HEK293T (cell line): ENCODE results near the gene FAU.

ENCODE experiments used
- ARNT ChIP-seq: fragments of 450-650 bp; IDR thresholded peaks from 2 replicates; pipeline ENCODE4 v1.6.1; 2017; ENCODE audit warnings: mild to moderate bottlenecking
- BHLHE40 ChIP-seq: fragments of 450-650 bp; IDR thresholded peaks from 2 replicates; pipeline ENCODE4 v1.6.1; 2016; ENCODE audit warnings: mild to moderate bottlenecking, moderate library complexity, borderline replicate concordance
- ELF4 ChIP-seq: fragments of 450-650 bp; IDR thresholded peaks from 2 replicates; pipeline ENCODE4 v1.6.1; 2017; ENCODE audit warnings: antibody characterized with exemption
- FOXA1 ChIP-seq: fragments of 450-650 bp; IDR thresholded peaks from 2 replicates; pipeline ENCODE4 v1.6.1; 2016; ENCODE audit warnings: mild to moderate bottlenecking
- FOXK2 ChIP-seq: fragments of 450-650 bp; IDR thresholded peaks from 2 replicates; pipeline ENCODE4 v1.6.1; 2016; ENCODE audit warnings: mild to moderate bottlenecking
- FOXM1 ChIP-seq: fragments of 450-650 bp; IDR thresholded peaks from 2 replicates; pipeline ENCODE4 v1.6.1; 2017; ENCODE audit warnings: mild to moderate bottlenecking, borderline replicate concordance
- HDGF ChIP-seq: fragments of 450-650 bp; IDR thresholded peaks from 2 replicates; pipeline ENCODE4 v1.6.1; 2017; ENCODE audit warnings: antibody characterized with exemption, borderline replicate concordance
- L3MBTL2 ChIP-seq: fragments of 450-650 bp; conservative IDR thresholded peaks from 2 replicates; pipeline ENCODE4 v1.6.1; 2016; ENCODE audit warnings: mild to moderate bottlenecking
- LEF1 ChIP-seq: fragments of 450-650 bp; IDR thresholded peaks from 2 replicates; pipeline ENCODE4 v1.6.1; 2017; ENCODE audit warnings: mild to moderate bottlenecking, borderline replicate concordance
- NFRKB ChIP-seq: fragments of 450-650 bp; IDR thresholded peaks from 2 replicates; pipeline ENCODE4 v1.6.1; 2016; ENCODE audit warnings: mild to moderate bottlenecking, moderate library complexity
- SP1 ChIP-seq: fragments of 450-650 bp; IDR thresholded peaks from 2 replicates; pipeline ENCODE4 v1.6.1; 2017
- SUZ12 ChIP-seq: fragments of 450-650 bp; IDR thresholded peaks from 2 replicates; pipeline ENCODE4 v1.6.1; 2016; ENCODE audit warnings: mild to moderate bottlenecking

- no peak for TF ChIP-seq SP1
- TF ChIP-seq NFRKB, result no peak
- no peak for TF ChIP-seq FOXK2
- TF ChIP-seq FOXM1, result no peak
- no peak for TF ChIP-seq L3MBTL2
- TF ChIP-seq SUZ12, result no peak
- TF ChIP-seq BHLHE40, result no peak
- no peak for TF ChIP-seq ARNT
- no peak for TF ChIP-seq HDGF
- TF ChIP-seq FOXA1, result no peak
- TF ChIP-seq LEF1, result no peak
- TF ChIP-seq ELF4, result no peak
Measured at GRCh38 chr11:65166893-65167292, 45.0 kb upstream of the FAU start.
